GM23248 (cell line): Measurements from ENCODE around the gene MPND. TPM values are rescaled to one million over a fixed set of nuclear protein-coding genes. Genes with fewer than 3 reads are reported as not detected.

ENCODE experiments used
- DNase-seq: peaks from one replicate; pipeline ENCODE4 v3.0.0-alpha.2; 2015
- H2AFZ ChIP-seq: fragments of 200-600 bp; sonication (generic); 2 replicates; pipeline ENCODE4 v1.6.1; 2016; ENCODE audit warnings: antibody characterized with exemption
- H3F3A ChIP-seq: fragments of 200-600 bp; sonication (generic); 2 replicates; pipeline ENCODE4 v1.6.1; 2016; ENCODE audit warnings: mild to moderate bottlenecking, antibody characterized with exemption, mixed run types; ENCODE audit not compliant: insufficient read depth
- H3K27ac ChIP-seq: fragments of 200-600 bp; sonication (generic); 2 replicates; pipeline ENCODE4 v1.5.1; 2016; ENCODE audit warnings: mild to moderate bottlenecking
- H3K27me3 ChIP-seq: fragments of 200-600 bp; sonication (generic); replicated peaks from 2 replicates; pipeline ENCODE4 v1.6.1; 2016; ENCODE audit warnings: mild to moderate bottlenecking; ENCODE audit not compliant: insufficient read depth
- H3K36me3 ChIP-seq: fragments of 200-600 bp; sonication (generic); 2 replicates; pipeline ENCODE4 v1.6.1; 2016; ENCODE audit warnings: low read depth, mild to moderate bottlenecking
- H3K4me1 ChIP-seq: fragments of 200-600 bp; sonication (generic); 2 replicates; pipeline ENCODE4 v1.6.1; 2016; ENCODE audit warnings: mild to moderate bottlenecking; ENCODE audit not compliant: insufficient read depth
- H3K4me2 ChIP-seq: fragments of 200-600 bp; sonication (generic); one replicate; pipeline ENCODE4 v1.6.1; 2016; ENCODE audit warnings: mild to moderate bottlenecking; ENCODE audit not compliant: unreplicated experiment
- H3K4me3 ChIP-seq: fragments of 200-600 bp; sonication (generic); 2 replicates; pipeline ENCODE4 v1.5.1; 2016; ENCODE audit warnings: mild to moderate bottlenecking
- H3K79me2 ChIP-seq: fragments of 200-600 bp; sonication (generic); 2 replicates; pipeline ENCODE4 v1.6.1; 2016; ENCODE audit warnings: mild to moderate bottlenecking; ENCODE audit not compliant: insufficient read depth
- H3K9ac ChIP-seq: fragments of 200-600 bp; sonication (generic); 2 replicates; pipeline ENCODE4 v1.6.1; 2016; ENCODE audit warnings: mild to moderate bottlenecking
- H3K9me2 ChIP-seq: fragments of 200-600 bp; sonication (generic); 2 replicates; pipeline ENCODE4 v1.6.1; 2016; ENCODE audit warnings: mixed run types, mild to moderate bottlenecking, moderate library complexity; ENCODE audit not compliant: insufficient read depth
- H3K9me3 ChIP-seq: fragments of 200-600 bp; sonication (generic); one replicate; pipeline ENCODE4 v1.6.1; 2017; ENCODE audit warnings: low read depth
- H4K20me1 ChIP-seq: fragments of 200-600 bp; sonication (generic); 2 replicates; pipeline ENCODE4 v1.6.0; 2016; ENCODE audit not compliant: insufficient read depth
- EZH2 ChIP-seq: fragments of 200-600 bp; sonication (generic); IDR thresholded peaks from 2 replicates; pipeline ENCODE4 v1.6.1; 2018; ENCODE audit warnings: antibody characterized with exemption, mild to moderate bottlenecking; ENCODE audit not compliant: insufficient read depth, poor library complexity, severe bottlenecking
- EZH2phosphoT487 ChIP-seq: fragments of 200-600 bp; sonication (generic); IDR thresholded peaks from 2 replicates; pipeline ENCODE4 v1.6.1; 2018; ENCODE audit warnings: antibody characterized with exemption, moderate library complexity, mild to moderate bottlenecking, low read depth; ENCODE audit not compliant: insufficient read depth
- WGBS, 2 experiments: methylation state at CpG; one replicate each; pipeline ENCODE4 v1.1.6; 2015 to 2017; ENCODE audit warnings: low lambda C conversion rate in 2 of 2, low coverage in 1 of 2; ENCODE audit errors: missing lambda C conversion rate in 2 of 2; 5-methylcytosine and 5-hydroxymethylcytosine counted together
- in situ Hi-C: fragments of 300-500 bp; cut with MboI; formaldehyde crosslinking; loops from 2 replicates; pipeline ENCODE4 v1.15.0; 2020
- polyA plus RNA-seq: library from polyadenylated mRNA; unstranded; fragments of >200 nt; fragmentation: Nextera tagmentation; extraction: Ambion mirVana; gene quantifications from 2 replicates; pipeline ENCODE4 v1.2.1, GENCODE V29; 2016
- total RNA-seq: library from RNA; depleted of rRNA; stranded (reverse); fragments of >200 nt; shearing (Covaris generic); gene quantifications from 2 replicates; pipeline ENCODE4 v1.2.3, GENCODE V29; 2014

Gene MPND
- total and polyA plus RNA-seq, 2 experiments from 2014 or later: 3.0 to 8.4 TPM

- 88 to 90% methylated on average over 7 of the region's 7 CpGs for WGBS, 2 experiments
These were observed 24.9 kb upstream of the MPND start for GRCh38 chr19:4318460-4318859.

GRCh38 chr19:4319067-4319718 is 24.2 kb upstream of the MPND start:
- no peak overlapping the region for H3K4me3 ChIP-seq
- H4K20me1 ChIP-seq: no peaks in the 10 kb centered on the region
- no peak overlapping the region for H2AFZ ChIP-seq
- H3F3A ChIP-seq: no peaks in the 10 kb centered on the region
- H3K4me1 ChIP-seq: no peaks in the 10 kb centered on the region
- WGBS, 2 experiments: 67 to 71% methylated on average over 2 of the region's 2 CpGs
- H3K9ac ChIP-seq: no peak overlapping the region
- DNase-seq: no peak
- TF ChIP-seq EZH2: no peak
- TF ChIP-seq EZH2phosphoT487: no peak
- H3K27me3 ChIP-seq: no peaks in the 10 kb centered on the region
- no peak overlapping the region for H3K4me2 ChIP-seq
- H3K79me2 ChIP-seq: no peaks in the 10 kb centered on the region
- H3K36me3 ChIP-seq: no peaks in the 10 kb centered on the region
- in situ Hi-C loops: no loop called here
- no peaks in the 10 kb centered on the region for H3K9me2 ChIP-seq
- H3K27ac ChIP-seq: no peak overlapping the region
- H3K9me3 ChIP-seq: no peaks in the 10 kb centered on the region

More at GRCh38 chr19:4318460-4318859, 24.9 kb upstream of the MPND start:
- Histone ChIP-seq H3K27ac (no peak overlapping the region), H3K4me1 (no peaks in the 10 kb centered on the region), H3F3A (no peaks in the 10 kb centered on the region), H3K79me2 (no peaks in the 10 kb centered on the region), H3K9ac (no peak overlapping the region), H3K9me3 (no peaks in the 10 kb centered on the region), H4K20me1 (no peaks in the 10 kb centered on the region), H3K36me3 (no peaks in the 10 kb centered on the region), H3K27me3 (no peaks in the 10 kb centered on the region), H3K4me3 (no peak overlapping the region), H3K4me2 (no peak overlapping the region), H2AFZ (no peak overlapping the region), H3K9me2 (no peaks in the 10 kb centered on the region)
- in situ Hi-C loops: no loop called here
- no peak for TF ChIP-seq EZH2phosphoT487
- TF ChIP-seq EZH2: no peak
- DNase-seq: no peak

- in situ Hi-C loops: no loop called here
- TF ChIP-seq EZH2phosphoT487: no peak
- no peak for TF ChIP-seq EZH2
- no peak for DNase-seq
These were observed 22.9 kb upstream of the MPND start for GRCh38 chr19:4320419-4320818.

GRCh38 chr19:4322942-4323665 is 20.3 kb upstream of the MPND start:
- DNase-seq: no peak
- H3K79me2 ChIP-seq: no peaks in the 10 kb centered on the region
- no peak overlapping the region for H3K4me2 ChIP-seq
- no peaks in the 10 kb centered on the region for H3K9me2 ChIP-seq
- H4K20me1 ChIP-seq: no peaks in the 10 kb centered on the region
- H3K27me3 ChIP-seq: 0 out of 2 replicates have a peak, but pooled peaks cover 5% of the 10 kb centered on the region
- no peak overlapping the region for H3K4me3 ChIP-seq
- no peak overlapping the region for H2AFZ ChIP-seq
- in situ Hi-C loops: no loop called here
- H3K27ac ChIP-seq: no peak overlapping the region
- H3K9me3 ChIP-seq: no peaks in the 10 kb centered on the region
- no peaks in the 10 kb centered on the region for H3K36me3 ChIP-seq
- H3K4me1 ChIP-seq: no peaks in the 10 kb centered on the region
- no peak overlapping the region for H3K9ac ChIP-seq
- no peak for TF ChIP-seq EZH2phosphoT487
- no peak for TF ChIP-seq EZH2
- WGBS, 2 experiments: 89% methylated on average over 31 to 37 of the region's 37 CpGs
- no peaks in the 10 kb centered on the region for H3F3A ChIP-seq

More at GRCh38 chr19:4320419-4320818, 22.9 kb upstream of the MPND start:
- no peaks in the 10 kb centered on the region for H4K20me1 ChIP-seq
- H3F3A ChIP-seq: no peaks in the 10 kb centered on the region
- H3K9me2 ChIP-seq: no peaks in the 10 kb centered on the region
- H3K27me3 ChIP-seq: no peaks in the 10 kb centered on the region
- no peak overlapping the region for H3K4me3 ChIP-seq
- H2AFZ ChIP-seq: no peak overlapping the region
- no peaks in the 10 kb centered on the region for H3K4me1 ChIP-seq
- H3K9ac ChIP-seq: no peak overlapping the region
- no peak overlapping the region for H3K27ac ChIP-seq
- no peaks in the 10 kb centered on the region for H3K36me3 ChIP-seq
- WGBS, 2 experiments: 94 to 97% methylated on average over 2 of the region's 2 CpGs
- no peaks in the 10 kb centered on the region for H3K79me2 ChIP-seq
- no peak overlapping the region for H3K4me2 ChIP-seq
- no peaks in the 10 kb centered on the region for H3K9me3 ChIP-seq
